ENCODE measurements around the gene ZNF439.
"Not testable (repeated sequence)": the region's sequence is repeated elsewhere in the genome, so short reads cannot be mapped to it uniquely, and the experiment has no call there.

ZNF439 gene

DNA sequence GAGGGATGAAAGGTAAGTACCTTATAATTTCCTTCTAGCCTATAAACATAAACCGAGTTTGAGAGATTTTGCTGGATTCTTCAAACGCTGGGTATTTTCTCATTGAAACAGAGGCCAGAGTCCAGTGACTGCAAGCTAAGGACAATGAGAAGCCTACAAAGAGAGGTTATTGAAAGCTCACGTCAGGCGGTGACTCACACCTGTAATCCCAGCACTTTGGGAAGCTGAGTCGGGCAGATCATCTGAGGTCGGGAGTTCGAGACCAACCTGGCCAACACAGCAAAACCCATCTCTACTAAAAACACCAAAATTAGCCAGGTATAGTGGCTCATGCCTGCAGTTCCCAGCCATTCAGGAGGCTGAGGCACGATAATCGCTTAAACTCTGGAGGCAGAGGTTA is 24.1 kb downstream of the ZNF439 start:
- no peak for DNase-seq

GRCh38 chr19:11873762-11874161 is 25.2 kb downstream of the ZNF439 start:
- DNase-seq = no peak

- not testable (repeated sequence) for DNase-seq
Observed at GRCh38 chr19:11879687-11880266, 31.3 kb downstream of the ZNF439 start.

- DNase-seq = no peak
Observed at GRCh38 chr19:11880598-11880997, 32.1 kb downstream of the ZNF439 start.

- no peak for DNase-seq
Observed at GRCh38 chr19:11881151-11881800, 32.8 kb downstream of the ZNF439 start.

DNA sequence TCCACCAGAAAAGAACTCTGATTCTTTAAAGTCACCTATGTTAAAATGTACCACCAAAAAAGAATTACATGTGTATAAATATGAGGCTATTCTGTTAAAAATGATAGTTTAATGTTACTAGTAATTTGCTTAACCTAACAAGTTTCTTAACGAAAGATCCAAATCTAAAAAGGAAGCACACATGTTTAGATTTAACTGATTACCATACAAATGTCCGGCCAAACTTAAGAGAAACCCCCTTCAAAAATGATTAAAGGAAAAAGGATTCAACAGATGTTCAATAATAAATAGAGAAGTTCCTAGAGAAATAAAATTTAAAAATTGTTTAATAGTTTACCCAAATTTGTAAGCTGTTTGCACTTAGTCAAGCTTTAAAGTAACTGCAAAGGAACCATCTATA is 34.1 kb downstream of the ZNF439 start:
- no peak for DNase-seq

- DNase-seq = no peak
Observed at GRCh38 chr19:11887234-11887610, 38.7 kb downstream of the ZNF439 start.

- DNase-seq = no peak
Observed at GRCh38 chr19:11887611-11888531, 39.3 kb downstream of the ZNF439 start, which contains the start of gene ZNF69. TSS of gene ZNF69 (plus strand) at chr19:11887782. CDS start at chr19:11887924, 142 bp downstream.

GRCh38 chr19:11889901-11890300 is 41.4 kb downstream of the ZNF439 start:
- DNase-seq = not testable (repeated sequence)

DNA sequence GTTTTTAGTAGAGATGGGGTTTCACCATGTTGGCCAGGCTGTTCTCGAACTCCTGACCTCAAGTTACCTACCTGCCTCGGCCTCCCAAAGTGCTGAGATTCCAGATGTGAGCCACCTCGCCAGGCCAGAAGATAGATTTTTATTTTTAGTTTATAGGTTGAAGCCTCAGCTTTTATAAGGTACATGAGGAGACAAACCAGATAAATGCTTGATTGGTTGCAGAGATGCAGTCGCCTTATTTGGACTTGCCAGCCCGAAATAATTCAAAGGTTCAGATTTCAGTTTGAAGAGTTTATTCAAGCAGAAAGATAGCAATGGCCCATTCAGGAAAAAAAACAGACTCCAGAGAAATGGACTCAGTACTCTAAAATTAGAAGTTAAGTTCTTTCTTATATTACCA is 42.1 kb downstream of the ZNF439 start:
- DNase-seq = no peak

GRCh38 chr19:11894851-11895250 is 46.3 kb downstream of the ZNF439 start:
- DNase-seq = no peak

DNA sequence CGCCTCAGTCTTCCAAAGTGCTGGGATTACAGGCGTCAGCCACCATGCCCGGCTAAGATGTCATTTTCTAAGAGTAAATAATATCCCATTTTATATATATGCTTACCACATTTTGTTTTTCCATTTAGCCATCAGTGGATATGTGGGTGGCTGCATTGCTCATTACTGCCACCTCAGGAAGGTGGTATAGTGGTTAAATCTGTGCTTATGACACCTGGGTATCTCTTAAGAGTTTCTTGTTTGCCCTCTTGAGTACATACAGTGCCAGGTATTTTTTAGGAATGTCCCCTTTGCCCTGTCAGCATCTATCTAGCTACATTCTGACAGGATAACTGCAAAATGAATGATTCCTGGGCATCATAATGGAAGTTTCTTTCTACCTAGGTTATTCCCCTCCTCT is 53.7 kb downstream of the ZNF439 start:
- no peak for DNase-seq

DNA sequence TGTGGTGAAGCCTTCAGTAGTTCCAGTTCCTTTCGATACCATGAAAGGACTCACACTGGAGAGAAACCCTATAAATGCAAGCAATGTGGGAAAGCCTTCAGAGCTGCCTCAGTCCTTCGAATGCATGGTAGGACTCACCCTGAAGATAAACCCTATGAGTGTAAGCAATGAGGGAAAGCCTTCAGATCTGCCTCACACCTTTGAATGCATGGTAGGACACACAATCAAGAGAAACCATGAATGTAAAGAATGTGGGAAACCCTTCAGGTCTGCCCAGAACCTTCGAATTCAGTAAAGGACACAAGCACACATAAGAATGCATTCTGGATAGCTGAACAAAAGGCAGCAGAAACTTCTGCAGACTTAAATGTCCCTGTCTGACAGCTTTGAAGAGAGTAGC is 57.4 kb downstream of the ZNF439 start:
- no peak for DNase-seq

DNA sequence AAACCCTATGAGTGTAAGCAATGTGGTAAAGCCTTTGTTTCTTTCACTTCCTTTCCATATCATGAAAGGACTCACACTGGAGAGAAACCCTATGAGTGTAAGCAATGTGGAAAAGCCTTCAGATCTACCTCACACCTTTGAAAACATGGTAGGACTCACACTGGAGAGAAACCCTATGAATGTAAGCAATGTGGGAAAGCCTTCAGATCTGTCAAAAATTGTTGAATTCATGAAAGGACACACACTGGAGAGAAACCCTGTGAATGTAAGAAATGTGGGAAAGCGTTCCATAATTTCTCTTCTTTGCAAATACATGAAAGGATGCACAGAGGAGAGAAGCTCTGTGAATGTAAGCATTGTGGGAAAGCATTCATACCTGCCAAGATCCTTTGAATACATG is 63.4 kb downstream of the ZNF439 start:
- not testable (repeated sequence) for DNase-seq

- not testable (repeated sequence) for DNase-seq
Observed at GRCh38 chr19:11914417-11915051, 66.0 kb downstream of the ZNF439 start.

All from NCI-H2081 treated with DMSO at 0.1 percent for 48 hours (cell line).